Measurements from ENCODE around the gene PROSER3. TPM values are rescaled to one million over a fixed set of nuclear protein-coding genes. Genes with fewer than 3 reads are reported as not detected.

PROSER3 gene
- total and polyA plus RNA-seq, 9 of the 15 experiments (the other 6 are each of a cell fraction or from before 2014, with no cell fraction given): 1.0 to 39.5 (median 5.1) TPM

- TF ChIP-seq, protein P1, sequence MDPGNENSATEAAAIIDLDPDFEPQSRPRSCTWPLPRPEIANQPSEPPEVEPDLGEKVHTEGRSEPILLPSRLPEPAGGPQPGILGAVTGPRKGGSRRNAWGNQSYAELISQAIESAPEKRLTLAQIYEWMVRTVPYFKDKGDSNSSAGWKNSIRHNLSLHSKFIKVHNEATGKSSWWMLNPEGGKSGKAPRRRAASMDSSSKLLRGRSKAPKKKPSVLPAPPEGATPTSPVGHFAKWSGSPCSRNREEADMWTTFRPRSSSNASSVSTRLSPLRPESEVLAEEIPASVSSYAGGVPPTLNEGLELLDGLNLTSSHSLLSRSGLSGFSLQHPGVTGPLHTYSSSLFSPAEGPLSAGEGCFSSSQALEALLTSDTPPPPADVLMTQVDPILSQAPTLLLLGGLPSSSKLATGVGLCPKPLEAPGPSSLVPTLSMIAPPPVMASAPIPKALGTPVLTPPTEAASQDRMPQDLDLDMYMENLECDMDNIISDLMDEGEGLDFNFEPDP (CRISPR knock-in tag; IDR thresholded peaks at IDR 0.05): no peak
- TF ChIP-seq FOXA3 (CRISPR knock-in tag; conservative IDR thresholded peaks at IDR 0.05 in 1 of 2, IDR thresholded peaks at IDR 0.05 in 1 of 2) (no peak), ZKSCAN8 (CRISPR knock-in tag; IDR thresholded peaks at IDR 0.05) (peak; percentile 59; the same call in 1 of the 2 replicates), CEBPB (tag; IDR thresholded peaks at IDR 0.05) (0 out of 2 replicates have a peak, but pooled peaks have one; percentile 13), PTTG1 (tag; IDR thresholded peaks at IDR 0.05; ENCODE audit: low read depth) (no peak), ZNF511 (CRISPR knock-in tag; IDR thresholded peaks at IDR 0.05) (0 out of 2 replicates have a peak, but pooled peaks have one; percentile 41), ZC3H4 (CRISPR knock-in tag; IDR thresholded peaks at IDR 0.05; ENCODE audit: borderline replicate concordance) (no peak), MEF2A (IDR thresholded peaks at IDR 0.05; ENCODE audit: control insufficient read depth, low read depth, low read length) (peak; percentile 40; the same call in 1 of the 2 replicates), RBM39 (optimal IDR thresholded peaks at IDR 0.05; ENCODE audit: low read depth, low read length) (no peak), BDP1 (IDR thresholded peaks at IDR 0.05; ENCODE audit: insufficient read depth, insufficient read length) (no peak), E2F5 (CRISPR knock-in tag; IDR thresholded peaks at IDR 0.05) (no peak), SMAD4 (CRISPR knock-in tag; conservative IDR thresholded peaks at IDR 0.05) (0 out of 2 replicates have a peak, but pooled peaks have one; percentile 44), ERF (CRISPR knock-in tag; IDR thresholded peaks at IDR 0.05) (peak; percentile 40; the same call in 1 of the 2 replicates), PRPF4 (IDR thresholded peaks at IDR 0.05; ENCODE audit: insufficient read depth, low read depth, low read length, poor library complexity, severe bottlenecking) (no peak)
- TF ChIP-seq, protein P2, sequence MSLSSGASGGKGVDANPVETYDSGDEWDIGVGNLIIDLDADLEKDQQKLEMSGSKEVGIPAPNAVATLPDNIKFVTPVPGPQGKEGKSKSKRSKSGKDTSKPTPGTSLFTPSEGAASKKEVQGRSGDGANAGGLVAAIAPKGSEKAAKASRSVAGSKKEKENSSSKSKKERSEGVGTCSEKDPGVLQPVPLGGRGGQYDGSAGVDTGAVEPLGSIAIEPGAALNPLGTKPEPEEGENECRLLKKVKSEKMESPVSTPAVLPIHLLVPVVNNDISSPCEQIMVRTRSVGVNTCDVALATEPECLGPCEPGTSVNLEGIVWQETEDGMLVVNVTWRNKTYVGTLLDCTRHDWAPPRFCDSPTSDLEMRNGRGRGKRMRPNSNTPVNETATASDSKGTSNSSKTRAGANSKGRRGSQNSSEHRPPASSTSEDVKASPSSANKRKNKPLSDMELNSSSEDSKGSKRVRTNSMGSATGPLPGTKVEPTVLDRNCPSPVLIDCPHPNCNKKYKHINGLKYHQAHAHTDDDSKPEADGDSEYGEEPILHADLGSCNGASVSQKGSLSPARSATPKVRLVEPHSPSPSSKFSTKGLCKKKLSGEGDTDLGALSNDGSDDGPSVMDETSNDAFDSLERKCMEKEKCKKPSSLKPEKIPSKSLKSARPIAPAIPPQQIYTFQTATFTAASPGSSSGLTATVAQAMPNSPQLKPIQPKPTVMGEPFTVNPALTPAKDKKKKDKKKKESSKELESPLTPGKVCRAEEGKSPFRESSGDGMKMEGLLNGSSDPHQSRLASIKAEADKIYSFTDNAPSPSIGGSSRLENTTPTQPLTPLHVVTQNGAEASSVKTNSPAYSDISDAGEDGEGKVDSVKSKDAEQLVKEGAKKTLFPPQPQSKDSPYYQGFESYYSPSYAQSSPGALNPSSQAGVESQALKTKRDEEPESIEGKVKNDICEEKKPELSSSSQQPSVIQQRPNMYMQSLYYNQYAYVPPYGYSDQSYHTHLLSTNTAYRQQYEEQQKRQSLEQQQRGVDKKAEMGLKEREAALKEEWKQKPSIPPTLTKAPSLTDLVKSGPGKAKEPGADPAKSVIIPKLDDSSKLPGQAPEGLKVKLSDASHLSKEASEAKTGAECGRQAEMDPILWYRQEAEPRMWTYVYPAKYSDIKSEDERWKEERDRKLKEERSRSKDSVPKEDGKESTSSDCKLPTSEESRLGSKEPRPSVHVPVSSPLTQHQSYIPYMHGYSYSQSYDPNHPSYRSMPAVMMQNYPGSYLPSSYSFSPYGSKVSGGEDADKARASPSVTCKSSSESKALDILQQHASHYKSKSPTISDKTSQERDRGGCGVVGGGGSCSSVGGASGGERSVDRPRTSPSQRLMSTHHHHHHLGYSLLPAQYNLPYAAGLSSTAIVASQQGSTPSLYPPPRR (CRISPR knock-in tag; IDR thresholded peaks at IDR 0.05; ENCODE audit: borderline replicate concordance): no peak
- TF ChIP-seq, protein P3, sequence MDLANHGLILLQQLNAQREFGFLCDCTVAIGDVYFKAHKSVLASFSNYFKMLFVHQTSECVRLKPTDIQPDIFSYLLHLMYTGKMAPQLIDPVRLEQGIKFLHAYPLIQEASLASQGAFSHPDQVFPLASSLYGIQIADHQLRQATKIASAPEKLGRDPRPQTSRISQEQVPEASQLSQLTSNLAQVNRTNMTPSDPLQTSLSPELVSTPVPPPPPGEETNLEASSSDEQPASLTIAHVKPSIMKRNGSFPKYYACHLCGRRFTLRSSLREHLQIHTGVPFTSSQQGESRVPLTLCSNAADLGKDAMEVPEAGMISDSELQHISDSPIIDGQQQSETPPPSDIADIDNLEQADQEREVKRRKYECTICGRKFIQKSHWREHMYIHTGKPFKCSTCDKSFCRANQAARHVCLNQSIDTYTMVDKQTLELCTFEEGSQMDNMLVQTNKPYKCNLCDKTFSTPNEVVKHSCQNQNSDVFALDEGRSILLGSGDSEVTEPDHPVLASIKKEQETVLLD (IDR thresholded peaks at IDR 0.05): 0 out of 2 replicates have a peak, but pooled peaks have one; percentile 43
Observed at GRCh38 chr19:35757231-35757748, 686 bp upstream of the PROSER3 start (continued).

Data from K562 (cell line).